Measurements from ENCODE around the gene CEP350.
"Not testable (repeated sequence)": the region's sequence is repeated elsewhere in the genome, so short reads cannot be mapped to it uniquely, and the experiment has no call there.

The CEP350 gene

GRCh38 chr1:180133688-180134087 lies 179.1 kb downstream of the CEP350 start:
- H3K4me1 ChIP-seq (ENCODE audit: control insufficient read depth in 1 of 2, insufficient read depth in 2 of 2, low read length in 2 of 2); H3K9me3 ChIP-seq (ENCODE audit: control insufficient read depth in 1 of 2, low read length in 2 of 2); H3K27ac ChIP-seq (ENCODE audit: low read length); H3K4me3 ChIP-seq (ENCODE audit: low read depth in 1 of 2, low read length in 2 of 2); H3K27me3 ChIP-seq (ENCODE audit: low read depth, low read length); H3K36me3 ChIP-seq (ENCODE audit: control insufficient read depth in 1 of 2, insufficient read depth in 2 of 2, low read length in 2 of 2): not testable (repeated sequence)

DNA sequence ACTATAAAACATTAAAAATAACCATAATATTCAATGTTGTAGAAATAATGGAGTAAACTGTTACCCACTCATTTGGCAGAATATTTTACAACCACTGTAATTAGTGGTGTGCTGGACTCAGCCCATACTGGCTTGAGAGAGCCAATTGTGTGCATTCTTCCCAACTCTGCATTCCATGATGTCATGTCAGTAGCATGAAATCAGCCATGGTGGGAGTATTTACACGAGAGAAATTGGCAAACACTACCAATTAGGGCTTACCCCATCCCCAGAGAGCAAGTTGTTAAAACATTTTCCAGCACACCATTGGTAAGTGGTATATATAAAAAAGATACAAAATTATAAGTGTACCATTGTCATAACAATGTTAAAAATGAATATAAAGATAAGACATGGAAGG lies 180.9 kb downstream of the CEP350 start:
- no peaks in the 10 kb centered on the region for H3K27me3 ChIP-seq (ENCODE audit: low read depth, low read length)
- H3K27ac ChIP-seq (ENCODE audit: low read length): no peak overlapping the region
- H3K36me3 ChIP-seq (ENCODE audit: control insufficient read depth in 1 of 2, insufficient read depth in 2 of 2, low read length in 2 of 2): no peaks in the 10 kb centered on the region
- H3K4me3 ChIP-seq (ENCODE audit: low read depth in 1 of 2, low read length in 2 of 2): no peak overlapping the region
- H3K9me3 ChIP-seq (ENCODE audit: control insufficient read depth in 1 of 2, low read length in 2 of 2): no peaks in the 10 kb centered on the region
- H3K4me1 ChIP-seq (ENCODE audit: control insufficient read depth in 1 of 2, insufficient read depth in 2 of 2, low read length in 2 of 2): no peaks in the 10 kb centered on the region

DNA sequence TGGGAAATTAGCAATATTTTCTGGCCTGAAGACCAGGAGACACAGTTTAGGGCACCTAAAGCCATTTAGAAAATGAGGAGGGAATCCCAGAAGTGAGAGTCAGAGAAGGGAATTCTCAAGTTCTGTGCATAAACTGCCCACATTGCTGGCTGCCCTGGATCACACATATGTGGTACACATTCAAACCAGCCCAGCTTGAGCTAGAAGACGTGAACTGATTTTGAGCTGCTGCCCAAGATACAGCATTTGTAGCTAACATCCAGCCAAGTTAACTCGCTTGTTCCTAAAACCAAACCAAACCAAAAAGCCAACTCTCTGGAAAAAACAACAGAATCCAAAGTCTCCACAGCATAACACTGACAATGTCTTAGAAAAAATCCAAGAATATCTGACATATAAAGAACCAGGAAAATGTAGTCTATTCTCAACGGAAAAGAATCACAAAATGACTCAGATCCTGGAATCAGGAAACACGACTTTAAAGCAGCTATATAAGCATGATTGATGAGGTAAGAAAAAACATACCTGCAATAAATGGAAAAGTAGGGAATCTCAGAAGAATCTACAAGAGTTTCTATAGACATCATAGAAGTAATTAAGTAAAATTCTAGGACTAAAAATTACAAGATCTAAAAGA lies 181.8 kb downstream of the CEP350 start:
- Histone ChIP-seq H3K4me1 (ENCODE audit: control insufficient read depth in 1 of 2, insufficient read depth in 2 of 2, low read length in 2 of 2) (no peaks in the 10 kb centered on the region), H3K9me3 (ENCODE audit: control insufficient read depth in 1 of 2, low read length in 2 of 2) (no peaks in the 10 kb centered on the region), H3K27ac (ENCODE audit: low read length) (no peak overlapping the region), H3K27me3 (ENCODE audit: low read depth, low read length) (no peaks in the 10 kb centered on the region), H3K36me3 (ENCODE audit: control insufficient read depth in 1 of 2, insufficient read depth in 2 of 2, low read length in 2 of 2) (no peaks in the 10 kb centered on the region), H3K4me3 (ENCODE audit: low read depth in 1 of 2, low read length in 2 of 2) (no peak overlapping the region)

DNA sequence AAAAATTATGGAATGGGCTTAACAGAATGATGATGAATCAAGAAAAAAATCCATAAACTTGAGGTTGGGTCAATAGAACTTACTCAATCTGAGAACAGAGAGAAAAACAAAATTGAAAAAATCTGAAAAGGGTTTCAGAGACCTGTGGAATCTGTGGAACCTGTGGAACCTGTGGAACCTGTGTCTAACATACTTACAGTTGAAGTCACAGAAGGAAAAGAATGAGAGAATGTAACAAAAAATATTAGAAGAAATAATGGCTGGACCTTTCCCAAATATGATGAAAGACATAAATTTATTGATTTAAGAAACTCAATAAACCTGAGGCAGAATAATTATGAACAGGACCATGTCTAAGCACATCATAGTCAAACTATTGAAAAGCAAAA lies 182.4 kb downstream of the CEP350 start:
- H3K9me3 ChIP-seq (ENCODE audit: control insufficient read depth in 1 of 2, low read length in 2 of 2): no peaks in the 10 kb centered on the region
- H3K27me3 ChIP-seq (ENCODE audit: low read depth, low read length): no peaks in the 10 kb centered on the region
- no peak overlapping the region for H3K4me3 ChIP-seq (ENCODE audit: low read depth in 1 of 2, low read length in 2 of 2)
- H3K4me1 ChIP-seq (ENCODE audit: control insufficient read depth in 1 of 2, insufficient read depth in 2 of 2, low read length in 2 of 2): no peaks in the 10 kb centered on the region
- no peak overlapping the region for H3K27ac ChIP-seq (ENCODE audit: low read length)
- no peaks in the 10 kb centered on the region for H3K36me3 ChIP-seq (ENCODE audit: control insufficient read depth in 1 of 2, insufficient read depth in 2 of 2, low read length in 2 of 2)

DNA sequence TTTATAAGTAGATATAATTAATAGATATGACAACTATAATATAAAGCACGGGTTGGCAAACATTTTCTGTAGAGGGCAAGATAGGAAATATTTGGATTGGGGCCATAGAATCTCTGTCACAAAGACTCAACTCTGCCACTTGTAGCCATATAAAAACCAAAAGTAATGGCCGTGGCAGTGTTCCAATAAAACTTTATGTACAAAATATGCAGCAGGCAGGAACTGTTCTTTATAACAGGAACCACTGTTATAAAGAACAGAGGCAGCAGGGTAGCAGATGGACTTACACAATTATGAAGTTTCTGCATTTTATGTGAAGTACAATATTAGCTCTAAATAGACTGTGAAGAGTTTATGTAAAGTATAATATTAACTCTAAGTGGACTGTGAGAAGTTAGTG lies 183.2 kb downstream of the CEP350 start:
- Histone ChIP-seq H3K4me1 (ENCODE audit: control insufficient read depth in 1 of 2, insufficient read depth in 2 of 2, low read length in 2 of 2) (no peaks in the 10 kb centered on the region), H3K27me3 (ENCODE audit: low read depth, low read length) (no peaks in the 10 kb centered on the region), H3K9me3 (ENCODE audit: control insufficient read depth in 1 of 2, low read length in 2 of 2) (no peaks in the 10 kb centered on the region), H3K4me3 (ENCODE audit: low read depth in 1 of 2, low read length in 2 of 2) (no peak overlapping the region), H3K36me3 (ENCODE audit: control insufficient read depth in 1 of 2, insufficient read depth in 2 of 2, low read length in 2 of 2) (no peaks in the 10 kb centered on the region), H3K27ac (ENCODE audit: low read length) (no peak overlapping the region)

DNA sequence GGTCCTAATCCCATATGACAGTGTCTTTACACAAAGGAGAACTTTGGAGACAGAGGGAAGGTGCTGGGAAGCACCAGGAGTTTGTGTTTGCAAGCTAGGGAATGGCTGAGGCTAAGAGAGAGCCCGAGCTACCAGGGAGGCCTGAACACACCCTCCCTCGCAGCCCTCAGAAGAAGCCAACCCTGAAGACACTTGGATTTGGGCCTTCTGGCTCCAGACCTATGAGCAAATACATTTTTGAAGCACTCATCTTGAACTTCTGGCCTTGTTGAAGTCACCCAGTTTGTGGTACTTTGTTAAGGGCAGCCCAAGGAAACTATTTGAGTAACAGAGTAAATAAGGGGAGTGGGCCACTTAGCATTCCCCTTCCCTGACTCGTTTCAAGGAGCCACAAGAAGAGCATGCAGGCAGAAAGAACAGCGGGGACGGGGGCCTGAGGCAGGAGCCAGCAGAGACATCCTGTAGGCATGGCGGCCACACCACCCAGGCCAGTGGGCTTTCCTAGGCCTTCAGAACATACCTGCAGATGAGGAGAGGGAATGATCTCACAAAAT lies 186.8 kb downstream of the CEP350 start:
- Histone ChIP-seq H3K4me1 (ENCODE audit: control insufficient read depth in 1 of 2, insufficient read depth in 2 of 2, low read length in 2 of 2) (no peaks in the 10 kb centered on the region), H3K36me3 (ENCODE audit: control insufficient read depth in 1 of 2, insufficient read depth in 2 of 2, low read length in 2 of 2) (no peaks in the 10 kb centered on the region), H3K27me3 (ENCODE audit: low read depth, low read length) (no peaks in the 10 kb centered on the region), H3K4me3 (ENCODE audit: low read depth in 1 of 2, low read length in 2 of 2) (no peak overlapping the region), H3K27ac (ENCODE audit: low read length) (no peak overlapping the region), H3K9me3 (ENCODE audit: control insufficient read depth in 1 of 2, low read length in 2 of 2) (no peaks in the 10 kb centered on the region)

DNA sequence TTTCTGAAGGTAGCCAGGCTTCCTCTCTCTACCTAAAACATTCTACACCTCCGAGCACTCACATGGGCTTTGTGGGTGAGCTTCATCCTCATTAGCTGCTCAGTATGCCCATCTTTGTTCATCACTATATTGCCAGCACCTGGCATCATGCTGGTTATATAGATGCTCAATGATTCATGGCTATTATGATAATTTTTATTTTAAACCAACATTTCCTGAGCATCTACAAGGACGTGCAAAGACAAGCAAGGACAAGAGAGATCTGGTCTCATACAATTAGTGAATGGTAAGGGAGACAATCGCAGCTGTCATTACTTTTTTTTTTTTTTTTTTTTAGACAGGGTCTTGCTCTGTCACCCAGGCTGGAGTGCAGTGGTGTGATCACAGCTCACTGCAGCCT lies 188.7 kb downstream of the CEP350 start:
- Histone ChIP-seq H3K36me3 (ENCODE audit: control insufficient read depth in 1 of 2, insufficient read depth in 2 of 2, low read length in 2 of 2) (no peaks in the 10 kb centered on the region), H3K9me3 (ENCODE audit: control insufficient read depth in 1 of 2, low read length in 2 of 2) (no peaks in the 10 kb centered on the region), H3K4me1 (ENCODE audit: control insufficient read depth in 1 of 2, insufficient read depth in 2 of 2, low read length in 2 of 2) (no peaks in the 10 kb centered on the region), H3K27ac (ENCODE audit: low read length) (no peak overlapping the region), H3K4me3 (ENCODE audit: low read depth in 1 of 2, low read length in 2 of 2) (no peak overlapping the region), H3K27me3 (ENCODE audit: low read depth, low read length) (no peaks in the 10 kb centered on the region)

DNA sequence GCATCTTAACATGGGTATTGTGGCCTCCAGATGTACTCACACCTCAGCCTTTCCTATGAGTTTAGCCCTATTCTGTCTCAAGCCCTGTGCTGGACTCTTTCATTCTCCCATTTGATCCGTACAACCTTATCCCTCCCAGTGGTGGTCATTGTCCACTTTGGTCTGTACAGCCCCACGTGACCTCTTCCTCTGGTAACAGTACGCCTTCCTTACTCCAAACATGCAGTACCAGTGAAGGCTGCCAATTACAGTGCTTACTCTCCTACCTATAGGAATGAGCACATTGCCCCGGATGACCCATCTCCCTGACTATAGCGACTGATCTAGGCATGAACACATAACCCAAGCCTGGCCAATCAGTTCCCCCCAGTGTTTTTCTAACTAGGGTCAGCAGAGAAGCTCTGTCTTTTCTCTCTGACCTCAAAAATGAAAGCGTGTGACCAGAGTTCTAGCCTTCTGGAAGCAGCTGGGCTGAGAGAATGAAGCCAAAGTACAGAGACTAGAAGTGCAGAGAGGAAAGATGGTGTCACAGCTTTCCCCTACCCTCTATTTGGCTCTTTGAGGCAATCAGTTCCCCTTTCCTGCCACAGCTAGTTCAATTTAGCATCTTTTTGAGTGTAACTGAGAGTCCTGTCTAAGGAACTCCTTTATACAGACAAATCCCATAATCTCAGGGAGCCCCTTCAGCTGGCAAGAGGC lies 190.2 kb downstream of the CEP350 start:
- H3K36me3 ChIP-seq (ENCODE audit: control insufficient read depth in 1 of 2, insufficient read depth in 2 of 2, low read length in 2 of 2): no peaks in the 10 kb centered on the region
- no peaks in the 10 kb centered on the region for H3K27me3 ChIP-seq (ENCODE audit: low read depth, low read length)
- H3K4me3 ChIP-seq (ENCODE audit: low read depth in 1 of 2, low read length in 2 of 2): no peak overlapping the region
- H3K4me1 ChIP-seq (ENCODE audit: control insufficient read depth in 1 of 2, insufficient read depth in 2 of 2, low read length in 2 of 2): no peaks in the 10 kb centered on the region
- no peaks in the 10 kb centered on the region for H3K9me3 ChIP-seq (ENCODE audit: control insufficient read depth in 1 of 2, low read length in 2 of 2)
- peak overlapping the region; percentile 6 for H3K27ac ChIP-seq (ENCODE audit: low read length)

DNA sequence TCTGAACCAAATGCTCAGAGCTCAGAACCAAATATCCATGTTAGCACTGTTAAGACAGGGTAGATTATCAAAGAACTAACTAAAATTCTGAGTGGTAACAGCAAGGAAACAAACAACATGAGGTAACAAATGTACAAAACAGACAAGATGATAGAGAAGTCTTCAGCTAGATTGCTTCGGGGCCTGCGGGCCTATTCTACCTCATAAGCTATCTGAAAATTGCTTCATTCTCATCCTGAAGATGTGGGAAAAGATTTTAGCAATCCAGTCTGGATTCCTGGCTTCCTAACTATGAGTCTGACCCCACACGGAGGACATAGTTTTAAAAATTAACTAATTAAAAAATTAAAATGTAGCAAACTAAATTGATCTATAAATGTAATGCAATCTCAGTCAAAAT lies 190.8 kb downstream of the CEP350 start:
- H3K4me1 ChIP-seq (ENCODE audit: control insufficient read depth in 1 of 2, insufficient read depth in 2 of 2, low read length in 2 of 2): no peaks in the 10 kb centered on the region
- H3K27ac ChIP-seq (ENCODE audit: low read length): peak overlapping the region; percentile 6
- no peaks in the 10 kb centered on the region for H3K27me3 ChIP-seq (ENCODE audit: low read depth, low read length)
- H3K36me3 ChIP-seq (ENCODE audit: control insufficient read depth in 1 of 2, insufficient read depth in 2 of 2, low read length in 2 of 2): no peaks in the 10 kb centered on the region
- no peaks in the 10 kb centered on the region for H3K9me3 ChIP-seq (ENCODE audit: control insufficient read depth in 1 of 2, low read length in 2 of 2)
- H3K4me3 ChIP-seq (ENCODE audit: low read depth in 1 of 2, low read length in 2 of 2): no peak overlapping the region

DNA sequence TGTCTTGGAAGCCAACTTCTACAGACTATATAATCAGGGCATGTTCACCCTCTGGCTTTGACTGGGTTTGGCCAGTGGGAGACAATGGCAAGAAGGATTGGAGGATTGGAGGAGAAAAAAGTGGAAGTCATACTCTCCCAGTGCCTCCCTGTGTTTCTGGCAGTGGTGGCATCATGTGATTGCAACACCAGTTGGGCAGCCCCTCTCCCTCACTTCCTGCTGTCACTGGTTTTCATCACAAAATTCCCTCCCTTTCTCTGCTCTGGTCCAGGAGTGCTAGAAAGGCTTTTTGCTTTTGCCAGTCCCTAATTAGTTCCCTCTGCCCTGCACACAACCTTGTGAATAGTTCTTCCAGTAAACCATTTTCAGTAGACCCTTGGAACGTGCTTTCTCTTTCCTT lies 196.4 kb downstream of the CEP350 start:
- Histone ChIP-seq H3K4me1 (ENCODE audit: control insufficient read depth in 1 of 2, insufficient read depth in 2 of 2, low read length in 2 of 2) (peaks cover 6 to 7% of the 10 kb centered on the region in 2 donors), H3K4me3 (ENCODE audit: low read depth in 1 of 2, low read length in 2 of 2) (no peak overlapping the region), H3K36me3 (ENCODE audit: control insufficient read depth in 1 of 2, insufficient read depth in 2 of 2, low read length in 2 of 2) (no peaks in the 10 kb centered on the region), H3K9me3 (ENCODE audit: control insufficient read depth in 1 of 2, low read length in 2 of 2) (no peaks in the 10 kb centered on the region), H3K27ac (ENCODE audit: low read length) (no peak overlapping the region), H3K27me3 (ENCODE audit: low read depth, low read length) (no peaks in the 10 kb centered on the region)

GRCh38 chr1:180151508-180151907 lies 196.9 kb downstream of the CEP350 start:
- Histone ChIP-seq H3K4me1 (ENCODE audit: control insufficient read depth in 1 of 2, insufficient read depth in 2 of 2, low read length in 2 of 2) (peaks cover 10 to 12% of the 10 kb centered on the region in 2 donors), H3K27me3 (ENCODE audit: low read depth, low read length) (no peaks in the 10 kb centered on the region), H3K27ac (ENCODE audit: low read length) (no peak overlapping the region), H3K4me3 (ENCODE audit: low read depth in 1 of 2, low read length in 2 of 2) (no peak overlapping the region), H3K36me3 (ENCODE audit: control insufficient read depth in 1 of 2, insufficient read depth in 2 of 2, low read length in 2 of 2) (no peaks in the 10 kb centered on the region), H3K9me3 (ENCODE audit: control insufficient read depth in 1 of 2, low read length in 2 of 2) (no peaks in the 10 kb centered on the region)

- H3K9me3 ChIP-seq (ENCODE audit: control insufficient read depth in 1 of 2, low read length in 2 of 2): no peaks in the 10 kb centered on the region
- H3K4me1 ChIP-seq (ENCODE audit: control insufficient read depth in 1 of 2, insufficient read depth in 2 of 2, low read length in 2 of 2): peaks cover 14 to 21% of the 10 kb centered on the region in 2 donors
- H3K4me3 ChIP-seq (ENCODE audit: low read depth in 1 of 2, low read length in 2 of 2): no peak overlapping the region
- no peaks in the 10 kb centered on the region for H3K27me3 ChIP-seq (ENCODE audit: low read depth, low read length)
- no peak overlapping the region for H3K27ac ChIP-seq (ENCODE audit: low read length)
- H3K36me3 ChIP-seq (ENCODE audit: control insufficient read depth in 1 of 2, insufficient read depth in 2 of 2, low read length in 2 of 2): no peaks in the 10 kb centered on the region
These were observed 198.0 kb downstream of the CEP350 start for GRCh38 chr1:180152588-180152987.
